Urothelium cell line (cell line): ENCODE data around the gene ZBTB7C.

Source experiments
- DNase-seq: peaks from one replicate; pipeline ENCODE4 v3.0.0; 2011; ENCODE audit warnings: low spot score, mixed read lengths
- FAIRE-seq: peaks from 2 replicates; lab custom pipeline; 2011; peaks lifted over from hg19 to GRCh38; lab: Jason Lieb, UNC

ZBTB7C gene

GRCh38 chr18:48011926-48012465 lies 397.2 kb downstream of the ZBTB7C start:
- DNase-seq: no peak
- no peak for FAIRE-seq

GRCh38 chr18:48010264-48010663 lies 398.9 kb downstream of the ZBTB7C start:
- FAIRE-seq: no peak
- no peak for DNase-seq

GRCh38 chr18:48009116-48009745 lies 400.0 kb downstream of the ZBTB7C start:
- DNase-seq: no peak
- no peak for FAIRE-seq

DNA sequence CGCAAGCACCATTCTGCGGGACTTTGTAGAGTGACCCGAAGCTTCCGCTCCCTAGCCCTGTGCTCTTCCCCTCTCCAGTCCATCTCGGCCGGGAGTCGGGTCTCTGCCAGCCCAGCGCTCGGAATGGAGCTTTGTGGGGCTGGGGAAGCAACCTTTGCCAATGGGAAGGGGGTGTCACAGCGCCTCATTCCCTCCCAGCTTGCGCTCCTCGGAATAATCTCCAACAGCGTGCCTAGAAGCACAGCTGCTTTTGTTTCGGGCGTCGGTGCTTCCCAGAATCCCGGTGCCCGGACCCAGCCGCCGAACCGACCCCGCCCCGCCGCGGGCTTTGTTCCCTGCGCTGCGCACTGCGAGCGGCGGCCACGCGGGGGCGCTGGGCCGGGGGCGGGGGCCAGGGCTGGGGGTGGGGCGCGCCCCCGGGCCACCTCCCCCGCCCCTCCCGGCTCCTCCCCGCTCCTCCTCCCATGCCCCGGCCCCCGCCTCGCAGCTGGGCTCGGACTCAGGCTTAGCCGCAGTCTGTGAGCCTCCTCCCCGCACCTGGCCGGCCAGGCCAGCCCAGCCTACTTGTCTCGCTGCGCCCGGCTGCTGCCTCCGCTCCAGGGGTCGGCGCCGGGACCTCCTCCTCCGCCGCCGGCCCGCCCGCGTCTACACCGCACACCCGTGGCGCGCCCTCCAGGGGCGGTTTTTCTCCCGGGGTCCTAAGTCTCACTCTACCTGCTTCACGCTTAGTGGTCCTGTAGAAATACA lies 401.1 kb downstream of the ZBTB7C start:
- DNase-seq (peak; percentile 90), FAIRE-seq (no peak)

- DNase-seq (no peak), FAIRE-seq (no peak)
Observed at GRCh38 chr18:48007381-48007780, 401.8 kb downstream of the ZBTB7C start.

- DNase-seq (no peak), FAIRE-seq (no peak)
Observed at GRCh38 chr18:48006415-48007175, 402.6 kb downstream of the ZBTB7C start.

- FAIRE-seq: no peak
- DNase-seq: no peak
Observed at GRCh38 chr18:48004577-48004976, 404.6 kb downstream of the ZBTB7C start.

DNA sequence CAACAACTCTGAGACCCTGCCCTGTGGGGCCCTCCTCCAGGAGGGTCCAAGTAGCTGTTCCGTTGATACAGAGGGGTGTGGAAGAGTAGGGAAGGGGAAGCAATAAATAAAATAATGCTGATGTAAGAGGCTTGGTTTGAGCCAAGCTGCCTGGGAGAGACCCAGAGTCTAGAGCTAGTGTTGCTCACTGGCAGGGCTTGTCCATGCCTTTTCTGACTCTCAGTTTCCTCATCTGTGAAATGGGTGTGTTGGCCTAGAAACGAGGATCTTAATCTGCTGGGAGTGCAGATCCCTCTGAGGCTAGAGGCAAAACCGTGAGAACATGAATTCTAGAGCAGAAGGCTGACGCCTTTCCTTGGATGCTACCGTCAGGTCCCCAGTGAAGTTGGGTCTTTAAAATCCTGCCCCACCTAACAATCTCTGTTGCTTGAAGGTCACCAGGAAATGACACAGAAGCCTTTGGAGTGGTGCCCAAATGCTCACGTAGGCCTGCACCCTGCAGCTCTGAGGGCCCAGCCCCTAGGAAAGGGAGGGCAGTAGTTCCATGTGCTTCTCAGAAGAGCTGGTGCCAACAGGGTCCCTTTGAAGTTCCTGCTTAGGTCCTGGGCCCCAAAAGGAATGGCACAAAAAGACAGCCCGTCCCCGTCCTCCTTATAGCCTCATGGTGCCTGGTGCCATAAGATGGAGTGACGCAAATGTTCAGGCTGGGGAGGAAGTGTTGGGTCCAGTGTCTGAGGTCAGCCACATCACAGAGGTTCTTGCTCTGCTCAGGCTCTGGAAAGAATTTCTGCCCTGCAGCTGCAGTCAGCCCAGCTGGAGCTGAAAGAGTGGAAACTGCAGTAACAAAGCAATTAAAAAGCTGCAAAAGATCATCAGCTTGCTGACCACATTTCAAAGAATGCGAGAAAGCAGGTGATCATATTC lies 405.5 kb downstream of the ZBTB7C start:
- DNase-seq (peak; percentile 30), FAIRE-seq (no peak)

GRCh38 chr18:48002933-48003365 lies 406.2 kb downstream of the ZBTB7C start:
- FAIRE-seq: no peak
- peak; percentile 81 for DNase-seq

- no peak for FAIRE-seq
- DNase-seq: no peak
Observed at GRCh38 chr18:48000701-48001100, 408.5 kb downstream of the ZBTB7C start.

- no peak for DNase-seq
Observed at GRCh38 chr18:47999801-48000248, 409.4 kb downstream of the ZBTB7C start.

GRCh38 chr18:47997338-47997780 lies 411.8 kb downstream of the ZBTB7C start:
- no peak for DNase-seq
- no peak for FAIRE-seq

More at GRCh38 chr18:47999801-48000248, 409.4 kb downstream of the ZBTB7C start:
- FAIRE-seq: no peak

GRCh38 chr18:47996091-47996541 lies 413.1 kb downstream of the ZBTB7C start:
- FAIRE-seq (no peak), DNase-seq (no peak)

DNA sequence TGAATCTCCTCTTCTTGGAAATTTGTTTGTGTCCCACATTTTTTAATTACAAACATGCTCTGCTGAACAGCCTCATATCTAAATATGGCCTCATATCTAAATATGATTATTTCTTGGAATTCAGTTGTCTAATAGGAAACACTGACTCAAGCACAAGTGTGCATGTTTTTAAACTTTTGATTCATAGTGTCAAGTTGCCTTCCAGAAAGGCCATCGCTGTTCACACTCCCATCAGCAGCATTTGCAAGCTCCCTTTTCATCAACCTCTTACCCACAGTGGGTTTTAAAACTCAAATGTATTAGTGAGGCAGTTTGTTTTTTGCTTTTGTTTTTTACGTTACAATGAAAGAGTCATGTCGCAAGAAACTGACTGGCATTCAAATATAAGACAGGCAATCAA lies 413.5 kb downstream of the ZBTB7C start:
- no peak for FAIRE-seq
- no peak for DNase-seq

- no peak for FAIRE-seq
- no peak for DNase-seq
Observed at GRCh38 chr18:47993409-47993808, 415.8 kb downstream of the ZBTB7C start.

DNA sequence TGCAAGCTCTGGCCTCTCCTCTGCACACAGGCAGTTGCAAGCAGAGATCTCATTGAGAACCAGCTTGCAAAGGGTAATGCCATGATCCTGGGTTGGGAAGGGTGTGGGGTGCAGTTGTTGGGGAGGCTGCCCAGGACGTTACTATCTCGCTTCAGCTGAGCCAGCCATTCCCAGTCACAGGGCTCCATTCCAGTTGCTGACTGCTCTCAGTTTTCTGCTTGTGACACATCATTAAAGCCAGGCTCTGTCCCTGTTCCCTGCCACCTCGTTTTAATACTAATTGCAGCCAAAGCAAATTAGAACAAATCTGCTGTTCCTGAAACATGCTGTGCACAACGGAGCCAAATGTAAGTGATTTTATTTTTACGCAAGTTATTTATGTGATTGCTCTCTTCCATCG lies 416.2 kb downstream of the ZBTB7C start:
- DNase-seq: no peak
- no peak for FAIRE-seq

DNA sequence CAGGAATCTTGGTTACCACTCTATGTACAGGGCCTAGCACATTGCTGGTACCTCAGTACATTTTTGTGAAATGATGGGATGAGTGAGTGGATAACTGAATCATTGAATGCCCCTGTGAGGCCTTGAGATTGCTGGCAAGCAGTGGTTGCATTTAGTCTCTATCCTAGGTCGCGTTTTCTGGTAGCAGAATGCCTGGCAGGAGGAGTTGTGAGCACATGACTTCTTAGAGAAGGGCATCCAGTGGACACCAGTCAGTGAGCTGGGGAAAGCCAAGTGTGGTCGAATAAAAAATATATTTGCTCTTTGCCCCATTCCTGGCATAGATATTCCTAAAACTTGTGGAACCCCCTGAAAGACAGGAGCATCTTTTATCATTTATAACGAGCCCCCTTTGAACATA lies 416.9 kb downstream of the ZBTB7C start:
- no peak for FAIRE-seq
- DNase-seq: no peak

GRCh38 chr18:47990981-47991380 lies 418.2 kb downstream of the ZBTB7C start:
- no peak for DNase-seq
- no peak for FAIRE-seq

DNA sequence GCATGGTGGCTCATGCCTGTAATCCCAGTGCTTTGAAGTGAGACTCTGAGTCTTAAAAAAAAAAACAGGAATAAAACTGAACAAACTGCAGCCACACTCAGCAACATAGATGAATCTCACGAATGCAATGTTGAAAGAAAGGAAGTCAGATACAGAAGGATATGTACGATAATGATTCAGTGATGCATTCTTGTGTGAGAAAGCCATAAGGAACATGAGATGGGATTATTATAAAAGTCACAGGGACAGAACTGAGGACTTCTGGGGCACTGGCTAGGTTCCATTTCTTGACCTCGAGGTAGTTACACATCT lies 421.8 kb downstream of the ZBTB7C start:
- DNase-seq (no peak), FAIRE-seq (no peak)
